Measurements from ENCODE around the gene GLCE.

GLCE gene

DNA sequence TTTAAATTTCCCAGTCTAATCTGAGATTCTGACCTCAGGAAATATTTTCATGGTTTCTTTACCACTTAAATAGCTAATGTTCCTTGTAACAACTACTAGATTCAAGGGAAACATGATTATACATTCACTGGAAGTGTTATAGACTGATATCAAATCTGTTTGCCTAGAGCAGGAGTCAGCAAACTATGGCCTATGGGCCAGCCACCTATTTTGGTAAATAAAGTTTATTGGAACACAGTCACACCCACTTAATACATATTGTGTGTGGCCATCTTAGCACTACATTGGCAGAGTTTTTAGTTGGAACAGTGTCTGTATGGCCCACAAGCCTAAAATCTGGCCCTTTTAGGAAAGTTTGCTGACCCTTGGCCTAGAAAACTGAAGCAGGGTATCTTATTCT lies 50.1 kb downstream of the GLCE start:
- DNase-seq = no peak

DNA sequence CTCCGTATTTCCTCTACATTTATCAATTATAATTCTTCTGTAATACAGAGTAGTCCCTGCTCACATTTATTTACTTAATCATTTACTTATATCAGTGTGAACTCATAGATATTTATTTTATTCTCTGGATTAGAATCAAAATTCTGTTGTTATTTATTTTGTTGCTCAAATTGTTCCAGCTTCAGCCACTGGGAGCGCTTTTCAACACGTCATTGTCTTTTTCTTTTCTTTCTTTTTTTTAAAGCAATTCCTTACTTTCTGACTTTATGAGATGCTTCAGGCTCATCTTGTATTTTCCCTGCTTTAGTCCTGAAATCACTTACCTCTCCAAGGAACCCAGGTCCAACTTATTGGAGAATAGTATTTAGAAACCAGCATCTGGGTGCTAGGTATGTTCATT lies 53.4 kb downstream of the GLCE start:
- no peak for DNase-seq

DNA sequence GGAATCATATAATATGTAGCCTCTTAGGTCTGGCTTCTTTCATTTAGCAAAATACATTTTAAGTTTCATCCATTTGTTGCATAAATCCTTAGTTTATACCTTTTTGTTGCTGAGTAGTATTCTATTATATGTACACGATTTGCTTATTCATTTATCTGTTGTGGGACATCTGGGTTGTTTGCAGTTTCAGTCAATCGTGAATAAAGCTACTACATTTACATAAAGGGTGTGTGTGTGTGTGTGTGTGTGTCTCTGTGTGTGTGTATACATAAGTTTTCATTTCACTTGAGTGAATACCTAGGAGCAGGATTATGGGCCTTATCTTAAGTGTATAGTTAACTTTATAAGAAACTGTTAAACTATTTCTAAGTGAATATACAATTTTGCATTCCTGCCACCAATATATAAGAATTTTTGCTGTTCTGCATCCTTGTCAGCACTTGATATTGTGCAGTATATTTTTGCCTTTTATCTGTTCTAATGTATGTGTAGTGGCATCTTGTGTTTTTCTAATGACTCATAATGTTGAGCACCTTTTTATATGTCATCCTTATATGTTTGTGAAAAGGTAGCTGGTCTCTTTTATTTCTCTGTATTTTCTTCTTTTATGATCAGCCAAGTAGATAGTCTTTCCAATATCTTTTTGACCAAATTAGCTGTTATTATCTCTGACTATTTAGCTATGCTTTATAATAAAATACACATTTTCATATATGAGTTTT lies 55.0 kb downstream of the GLCE start:
- no peak for DNase-seq

DNA sequence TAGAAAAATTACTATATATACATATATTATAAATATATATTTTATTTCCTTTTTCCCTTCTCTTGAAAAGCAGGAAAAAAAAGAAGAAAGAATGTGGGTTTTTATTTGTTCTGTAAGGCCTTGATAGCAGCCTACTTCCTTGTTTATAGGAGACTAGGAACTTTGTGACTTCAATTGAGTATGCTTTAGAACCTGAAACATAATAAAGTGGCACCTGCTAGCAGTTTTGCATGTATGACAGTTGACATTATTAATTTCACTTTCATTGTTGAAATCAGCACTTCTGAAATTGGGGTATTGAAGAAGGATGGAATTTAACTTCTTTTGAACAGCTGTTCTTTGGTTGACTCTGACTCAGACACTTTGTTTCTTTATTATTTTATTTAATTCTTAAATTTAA lies 56.9 kb downstream of the GLCE start:
- DNase-seq = no peak

DNA sequence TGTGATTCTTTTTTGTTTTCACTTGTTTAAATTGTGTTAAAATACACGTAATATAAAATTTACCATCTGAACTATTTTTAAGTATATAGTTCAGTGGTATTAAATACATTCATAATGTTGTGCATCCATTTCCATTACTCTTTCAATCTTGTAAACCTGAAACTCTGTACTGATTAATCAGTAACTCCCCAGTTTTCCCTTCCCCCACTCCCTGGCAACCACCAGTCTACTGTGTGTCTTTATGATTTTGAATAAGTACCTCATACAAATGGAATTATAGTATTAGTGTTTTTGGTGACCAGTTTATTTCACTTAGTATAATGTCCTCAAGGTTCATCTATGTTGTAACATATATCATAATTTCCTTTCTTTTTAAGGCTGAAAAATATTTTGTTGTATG lies 59.3 kb downstream of the GLCE start:
- no peak for DNase-seq

DNA sequence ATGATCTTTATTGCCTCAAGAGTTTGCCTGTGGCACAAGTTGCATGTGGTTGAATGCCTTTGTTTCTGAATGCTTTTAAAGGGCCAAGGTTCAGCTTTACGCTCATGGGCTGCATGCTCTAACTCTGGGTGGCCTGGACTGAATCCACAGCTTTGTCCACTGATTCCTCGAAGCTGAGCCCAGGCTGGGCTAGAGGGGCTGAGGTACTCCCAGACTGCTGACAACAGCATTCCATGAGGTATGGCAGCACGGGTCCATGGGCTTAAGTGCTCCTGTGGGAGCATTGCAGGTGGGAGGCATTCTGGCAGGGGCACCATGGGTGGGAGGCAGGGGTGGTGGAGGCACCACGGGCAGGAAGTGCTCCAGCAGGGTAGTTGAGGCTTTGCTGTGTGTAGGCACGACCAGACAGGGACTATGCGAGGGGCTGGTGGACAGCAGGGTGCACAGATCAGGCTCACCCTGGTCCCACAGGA lies 61.6 kb downstream of the GLCE start:
- no peak for DNase-seq

DNA sequence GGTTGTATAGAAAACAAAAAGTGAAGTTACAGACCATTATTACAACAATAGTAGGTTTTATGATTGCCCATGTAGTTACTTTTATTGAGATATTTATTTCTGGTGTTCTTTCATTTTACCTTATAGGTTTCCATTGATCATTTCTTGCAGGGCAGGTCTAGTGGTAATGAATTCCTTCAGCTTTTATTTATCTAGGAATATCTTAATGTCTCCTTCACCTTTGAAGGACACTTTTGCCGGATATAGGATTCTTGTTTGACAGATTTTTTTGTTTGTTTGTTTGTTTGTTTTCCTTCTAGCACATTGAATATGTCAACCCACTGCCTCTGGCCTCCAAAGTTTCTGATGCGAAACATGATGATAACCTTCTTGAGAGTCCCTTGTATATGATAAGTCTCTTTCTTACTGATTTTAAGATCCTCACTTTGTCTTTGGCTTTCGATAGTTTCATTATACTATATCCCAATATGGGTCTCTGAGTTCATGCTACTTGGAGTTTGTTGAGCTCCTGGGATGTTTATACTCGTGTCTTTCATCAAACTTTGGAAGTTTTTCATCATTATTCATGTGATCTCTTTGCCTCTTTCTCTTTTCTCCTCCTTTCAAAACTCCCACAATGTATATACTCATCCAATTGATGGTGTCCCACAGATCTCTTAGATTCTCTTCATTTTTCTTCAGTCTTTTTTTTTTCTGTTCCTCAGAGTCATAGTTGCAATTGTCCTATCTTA lies 62.8 kb downstream of the GLCE start:
- DNase-seq = no peak

DNA sequence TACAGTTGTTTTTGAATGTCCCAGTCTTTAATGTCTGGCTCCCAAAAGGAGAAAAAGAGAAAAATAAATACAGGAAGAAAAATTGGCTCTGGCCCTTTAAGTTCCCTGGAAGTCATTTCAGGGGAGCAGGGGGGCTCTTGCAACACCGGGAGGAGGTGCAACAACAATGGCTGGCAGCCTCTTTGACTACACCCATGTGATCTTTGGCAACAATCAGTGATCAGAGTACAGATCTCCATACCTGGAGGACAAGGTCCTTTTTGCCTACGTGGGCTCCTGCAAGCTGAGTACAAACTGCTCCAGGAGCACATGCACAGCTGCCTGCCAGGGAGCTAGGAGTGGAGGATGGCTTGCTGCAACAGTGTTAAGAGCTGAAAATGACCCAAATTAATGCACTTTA lies 63.9 kb downstream of the GLCE start:
- DNase-seq = no peak

DNA sequence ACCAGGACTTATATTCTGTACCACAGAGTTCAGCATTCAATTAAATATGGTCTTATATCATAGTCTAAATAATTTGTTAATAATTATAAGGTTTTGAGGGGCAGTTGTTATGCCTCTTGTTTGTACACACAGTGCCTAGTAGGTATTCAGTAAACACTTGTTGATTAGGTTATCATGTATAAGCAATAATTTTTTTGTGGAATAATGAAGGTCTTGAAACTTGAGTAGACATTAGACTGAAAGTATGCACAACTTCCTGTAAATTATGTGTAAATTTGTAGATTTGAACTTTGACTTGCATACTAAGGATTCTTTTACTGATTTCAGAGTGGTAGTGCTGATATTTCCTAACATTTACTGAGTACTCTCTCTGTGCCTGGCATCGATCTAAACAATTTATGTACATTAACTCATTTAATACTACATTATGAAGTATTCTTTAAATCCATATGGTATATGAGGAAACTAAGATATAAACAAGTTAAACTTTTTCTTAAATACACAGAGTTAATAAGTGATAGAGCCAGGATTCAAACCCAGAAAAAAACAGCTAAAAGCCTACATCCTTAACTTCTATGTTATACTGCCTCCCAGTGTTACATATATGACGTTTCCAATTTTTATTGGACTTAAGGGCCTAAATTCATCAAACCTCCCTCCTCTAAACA lies 65.1 kb downstream of the GLCE start:
- peak; percentile 55 for DNase-seq

DNA sequence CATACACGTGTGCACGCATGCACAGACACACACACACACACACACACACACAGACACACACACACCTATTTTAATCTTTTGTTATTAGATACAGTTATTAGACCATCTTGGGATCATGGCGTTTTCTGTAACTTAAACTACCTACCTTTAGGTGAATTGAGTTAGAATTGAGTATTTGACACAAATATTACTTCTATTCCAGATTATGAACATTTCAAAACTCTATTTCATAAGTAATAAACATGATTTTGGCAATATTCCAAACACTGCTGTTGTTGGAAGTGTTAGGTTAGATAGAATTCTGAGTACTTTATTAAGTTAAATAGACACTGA lies 65.6 kb downstream of the GLCE start:
- no peak for DNase-seq

DNA sequence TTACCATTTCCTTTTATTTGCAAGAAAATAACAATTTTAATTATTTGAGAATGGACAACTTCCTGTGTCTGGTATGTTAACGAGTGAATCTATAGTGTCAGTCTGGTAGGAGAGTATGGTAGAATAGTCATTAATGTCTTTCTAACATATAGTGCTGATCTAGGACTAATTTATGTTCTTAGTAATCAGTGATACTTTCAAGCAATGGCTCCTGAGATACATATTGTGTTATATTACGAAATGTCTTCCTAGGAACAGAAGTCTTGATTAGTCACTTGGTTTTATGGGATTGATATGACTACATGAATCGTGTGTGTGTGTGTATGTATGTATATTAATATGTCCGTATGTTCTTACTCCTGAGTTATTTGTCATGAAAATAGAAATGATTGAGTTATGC lies 71.7 kb downstream of the GLCE start:
- no peak for DNase-seq

DNA sequence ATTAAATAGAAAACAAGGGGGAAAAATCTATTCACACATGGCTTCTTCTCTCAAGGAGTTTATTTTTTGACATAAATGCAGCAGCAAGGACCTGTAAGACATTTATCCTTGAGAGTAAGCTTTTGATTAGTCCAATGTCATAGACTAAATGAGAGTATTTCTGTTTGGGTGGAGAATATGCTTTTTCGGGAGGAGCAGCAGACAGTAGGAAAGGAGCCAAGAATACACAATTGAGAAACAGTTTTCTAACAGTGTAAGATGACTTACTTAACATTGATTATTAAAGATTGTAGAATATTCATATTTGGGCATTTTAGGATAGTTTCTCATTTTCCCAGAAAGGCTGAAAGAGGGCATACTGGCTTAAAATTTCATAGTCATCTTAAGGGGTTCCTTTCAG lies 72.3 kb downstream of the GLCE start:
- DNase-seq = no peak

DNA sequence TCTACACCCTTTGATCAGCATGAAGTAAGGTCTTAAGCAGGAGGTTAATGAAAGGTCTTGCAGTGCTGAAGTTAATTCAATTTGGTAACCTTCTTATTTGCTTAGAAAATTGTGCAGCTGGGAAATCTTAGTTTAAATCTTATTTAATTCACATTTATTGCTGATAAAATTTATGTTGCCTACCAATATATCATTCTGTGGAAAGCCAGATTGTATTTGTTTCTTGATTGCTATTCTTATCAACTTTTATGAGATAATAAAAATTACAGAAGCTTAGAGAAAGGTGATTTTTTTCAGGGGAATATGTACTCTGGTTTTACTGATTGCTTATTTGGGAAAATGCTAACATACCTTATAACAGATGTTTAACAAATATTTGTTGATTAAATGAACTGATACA lies 74.2 kb downstream of the GLCE start:
- no peak for DNase-seq

DNA sequence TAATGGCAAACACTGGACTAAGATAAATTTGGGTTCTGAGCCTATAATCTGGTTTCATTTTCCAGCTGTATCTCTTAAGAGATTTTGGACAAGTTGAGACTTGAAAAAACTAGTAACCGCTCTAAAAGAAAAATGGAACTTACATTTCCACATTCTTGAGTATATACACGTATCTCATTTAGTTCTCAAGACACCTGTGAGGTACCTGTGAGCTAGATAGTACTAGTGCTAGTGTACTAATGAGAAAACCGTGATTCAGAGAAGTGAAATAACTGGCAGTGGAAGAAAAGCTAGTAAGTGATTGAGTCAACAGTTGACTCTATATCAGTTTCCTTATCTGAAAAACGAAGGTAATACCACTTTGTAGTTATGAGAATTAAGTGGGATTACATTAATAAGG lies 76.1 kb downstream of the GLCE start:
- DNase-seq = no peak

DNA sequence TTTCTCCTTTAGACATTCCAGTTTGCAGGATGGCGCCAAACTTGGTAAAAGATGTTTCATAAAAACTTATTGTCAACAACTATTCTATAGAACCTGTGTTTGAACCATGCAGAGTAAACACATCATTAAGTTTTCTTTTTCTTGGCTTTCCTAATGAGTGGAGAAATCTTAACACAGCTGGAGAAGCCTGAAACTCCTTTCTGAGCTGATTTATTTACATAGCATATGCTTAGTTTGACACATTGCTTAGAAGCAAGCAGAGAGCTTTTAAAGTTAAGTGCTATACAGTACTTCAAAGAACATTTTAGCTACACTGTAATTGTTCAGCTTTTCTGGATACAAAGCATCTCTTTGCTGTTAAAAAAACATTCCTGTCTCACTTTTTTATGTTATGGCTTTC lies 77.3 kb downstream of the GLCE start:
- DNase-seq = no peak

DNA sequence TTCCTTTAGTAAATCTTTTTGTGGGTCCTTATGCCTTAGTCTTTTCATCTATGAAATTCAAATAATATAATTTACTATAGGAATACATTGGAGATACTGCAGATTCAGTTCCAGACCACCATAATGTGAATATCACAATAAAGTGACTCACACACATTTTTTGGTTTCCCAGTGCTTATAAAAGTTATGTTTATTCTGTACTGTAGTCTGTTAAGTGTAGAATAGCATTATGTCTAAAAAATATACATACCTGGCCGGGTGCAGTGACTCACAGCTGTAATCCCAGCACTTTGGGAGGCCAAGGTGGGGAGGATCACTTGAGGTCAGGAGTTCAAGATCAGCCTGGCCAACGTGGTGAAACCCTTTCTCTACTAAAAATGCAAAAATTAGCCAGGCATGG lies 84.4 kb downstream of the GLCE start:
- DNase-seq = no peak

DNA sequence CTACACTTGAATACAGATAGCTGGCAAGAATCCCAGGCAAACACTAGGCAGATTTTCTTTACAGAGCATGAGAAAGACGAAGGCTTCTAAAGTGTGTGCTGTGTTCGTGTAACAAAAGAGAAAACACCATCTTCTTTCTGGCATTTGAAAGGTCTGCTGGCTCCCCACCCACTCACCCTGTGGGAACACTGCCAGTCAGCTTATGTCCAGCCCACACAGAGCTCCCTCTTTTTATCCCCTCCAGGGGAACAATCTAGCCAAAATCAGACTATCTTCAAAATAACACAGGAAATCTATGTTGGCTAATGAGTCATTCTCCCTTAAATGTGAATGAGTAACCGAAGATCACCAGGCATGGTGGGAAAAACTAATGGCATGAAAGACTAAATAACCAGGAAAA lies 92.7 kb downstream of the GLCE start:
- no peak for DNase-seq

DNA sequence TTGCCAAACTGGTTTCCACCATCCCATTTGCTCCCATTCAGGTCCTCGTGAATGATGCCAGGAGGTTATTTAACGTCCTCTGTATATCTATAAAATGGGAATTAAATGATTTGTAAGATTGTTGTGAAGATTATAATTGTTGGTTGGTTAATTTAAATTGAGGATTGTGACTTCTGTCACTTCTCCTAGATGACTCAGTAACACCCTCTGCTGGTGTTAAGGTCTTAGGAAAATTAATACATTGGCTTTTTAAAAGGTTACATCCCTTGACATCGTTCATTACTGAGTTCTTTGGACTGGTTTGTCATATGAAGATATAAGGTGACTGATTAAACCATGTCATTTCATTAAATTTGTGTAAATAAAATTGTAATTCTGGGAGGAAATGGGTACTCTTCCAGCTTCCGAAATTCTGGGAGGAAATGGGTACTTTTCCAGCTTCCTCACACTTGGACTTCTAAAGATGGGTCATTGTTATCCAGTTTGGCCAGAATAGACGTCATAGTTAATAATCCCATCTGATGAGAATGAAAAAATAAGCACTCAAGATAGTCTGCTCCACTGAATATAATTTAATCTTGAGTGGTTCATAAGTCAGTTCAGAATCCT lies 105.0 kb downstream of the GLCE start:
- DNase-seq = peak; percentile 40

DNA sequence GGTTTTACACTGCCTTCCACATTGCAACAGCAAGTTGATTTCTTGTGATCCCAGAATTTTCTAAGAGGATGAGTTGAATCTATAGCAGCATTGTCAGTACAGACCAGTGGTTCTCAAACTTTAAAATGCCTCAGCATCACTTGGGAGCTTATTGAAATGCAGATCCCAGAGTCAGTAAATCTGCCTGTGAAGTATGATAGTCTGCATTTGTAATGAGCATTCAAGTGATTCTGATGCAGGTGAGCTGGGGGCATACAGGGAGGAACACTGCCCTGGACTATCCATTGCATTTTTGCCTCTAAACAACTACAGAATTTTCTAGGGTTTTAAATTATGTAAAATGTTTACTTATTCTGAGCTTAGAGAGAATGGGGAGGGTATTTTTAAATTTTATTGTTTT lies 110.8 kb downstream of the GLCE start:
- no peak for DNase-seq

DNA sequence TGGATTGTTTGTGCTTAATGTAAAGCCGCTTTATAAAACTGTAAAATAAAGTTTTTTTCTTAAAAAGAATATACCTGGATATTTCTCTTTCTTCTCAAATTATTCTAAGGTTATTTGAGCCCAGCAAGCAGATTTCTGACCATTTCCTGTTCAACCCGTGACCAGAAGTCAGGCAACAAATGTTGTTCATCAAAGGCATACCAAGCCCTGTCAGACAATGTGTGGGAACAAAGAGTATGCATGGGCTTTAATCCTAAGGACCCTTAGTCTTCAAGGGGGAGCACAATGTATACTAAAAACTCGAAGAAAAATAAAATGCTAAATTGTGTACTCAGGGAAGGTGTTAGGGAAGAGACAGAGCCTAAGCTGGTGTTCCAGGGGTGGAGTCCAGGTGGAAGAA lies 111.7 kb downstream of the GLCE start:
- no peak for DNase-seq

DNA sequence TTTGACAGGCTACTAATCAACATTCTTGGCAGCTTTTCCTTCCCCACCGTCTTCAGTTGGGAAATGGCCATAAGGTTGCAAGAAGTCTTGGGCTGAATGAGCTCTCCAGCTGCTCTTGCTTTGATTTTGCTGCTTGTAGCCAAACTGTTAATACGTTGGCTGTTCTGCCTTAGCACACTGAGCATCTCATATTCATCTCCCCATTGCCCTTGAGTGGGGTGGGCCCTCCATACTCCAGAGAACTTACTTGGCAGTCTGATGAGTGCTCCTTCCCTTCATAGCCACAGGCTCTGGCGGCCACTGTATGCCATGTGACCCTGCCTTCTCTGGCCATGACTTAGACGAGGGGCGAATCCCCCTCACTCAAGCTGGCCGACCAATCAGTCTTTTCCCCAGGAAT lies 112.5 kb downstream of the GLCE start:
- no peak for DNase-seq

DNA sequence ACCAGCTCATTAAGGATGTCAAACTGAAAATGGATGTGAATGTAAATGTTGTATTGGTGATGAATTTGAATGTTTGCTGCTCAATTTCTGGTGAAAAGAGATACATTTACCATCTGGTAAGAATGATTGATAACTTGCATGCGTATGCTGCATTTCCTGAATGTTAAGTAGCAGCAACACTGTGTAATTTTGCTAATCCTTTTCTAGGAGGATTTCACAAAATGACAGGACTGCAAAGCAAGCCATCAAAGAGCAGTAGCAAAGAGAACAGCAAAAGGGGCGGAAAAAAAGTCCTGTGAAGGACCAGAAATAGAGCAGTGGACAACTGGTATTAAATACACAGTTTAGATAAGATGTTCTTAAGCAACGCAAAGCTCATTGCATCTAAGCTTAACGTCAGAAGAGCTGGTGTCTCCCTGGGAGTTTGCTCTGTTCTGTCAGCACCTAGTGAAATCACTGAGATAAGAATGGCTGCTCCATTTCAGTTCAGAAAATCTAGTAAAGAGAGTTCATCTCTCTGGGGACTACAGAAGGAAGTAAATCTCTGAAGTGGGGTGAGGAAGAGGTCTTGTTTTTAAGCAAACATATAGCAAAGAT lies 114.7 kb downstream of the GLCE start:
- DNase-seq = no peak

DNA sequence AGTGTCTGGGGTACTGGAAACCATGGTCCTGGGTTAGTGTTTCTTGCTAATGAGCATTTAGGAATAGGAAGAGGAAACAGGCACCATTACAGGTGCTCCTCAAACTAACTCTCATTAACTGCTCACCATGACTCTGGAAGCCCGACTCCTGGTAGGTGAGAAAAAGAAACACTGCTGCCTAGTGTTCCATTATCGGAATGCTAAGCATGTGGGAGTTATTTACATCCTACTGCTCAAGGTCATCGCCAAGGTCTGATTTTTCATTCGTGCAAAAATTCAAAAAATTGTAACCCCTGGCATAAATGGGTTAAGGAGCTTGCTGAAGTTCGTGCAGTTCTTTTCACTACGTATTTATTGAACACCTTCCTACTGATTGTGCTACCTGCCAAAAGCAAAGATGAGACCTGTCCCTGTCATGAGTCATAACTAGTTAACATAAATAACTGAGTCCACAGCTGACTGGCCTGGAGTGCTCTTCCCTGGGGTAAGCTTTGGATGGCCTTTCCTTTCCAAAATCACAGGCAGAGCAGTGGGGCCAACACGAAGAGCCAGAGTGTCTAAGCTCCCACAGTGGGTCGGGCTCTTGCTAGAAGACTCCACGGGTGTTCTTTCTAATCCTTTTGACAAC lies 115.6 kb downstream of the GLCE start:
- no peak for DNase-seq

Measured in MV-4-11 (cell line).